ENCODE measurements around the gene XRRA1.

XRRA1 gene

GRCh38 chr11:74824285-74824982 is 124.5 kb downstream of the XRRA1 start:
- no peak for DNase-seq

DNA sequence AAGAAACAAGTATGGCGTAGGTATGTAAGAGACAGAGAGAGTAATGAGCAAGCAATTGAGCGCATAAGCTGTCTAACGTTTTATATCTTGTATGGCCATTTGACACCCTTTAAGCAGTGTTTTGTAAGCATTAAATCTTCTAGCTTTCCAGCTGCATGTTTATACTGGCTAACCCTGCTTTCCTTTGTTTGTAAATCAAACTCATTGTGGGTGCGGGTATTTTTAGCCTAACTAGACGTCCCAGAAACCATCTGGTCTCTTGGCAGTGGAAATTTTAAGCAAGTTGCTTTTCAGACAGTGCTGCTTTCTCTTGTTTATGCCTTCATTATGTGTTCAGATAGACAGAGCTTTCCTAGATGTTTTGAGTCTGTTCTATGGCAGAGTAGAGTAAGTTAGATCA is 126.7 kb downstream of the XRRA1 start:
- DNase-seq, result no peak

- no peak for DNase-seq
Observed at GRCh38 chr11:74820763-74821162, 128.1 kb downstream of the XRRA1 start.

DNA sequence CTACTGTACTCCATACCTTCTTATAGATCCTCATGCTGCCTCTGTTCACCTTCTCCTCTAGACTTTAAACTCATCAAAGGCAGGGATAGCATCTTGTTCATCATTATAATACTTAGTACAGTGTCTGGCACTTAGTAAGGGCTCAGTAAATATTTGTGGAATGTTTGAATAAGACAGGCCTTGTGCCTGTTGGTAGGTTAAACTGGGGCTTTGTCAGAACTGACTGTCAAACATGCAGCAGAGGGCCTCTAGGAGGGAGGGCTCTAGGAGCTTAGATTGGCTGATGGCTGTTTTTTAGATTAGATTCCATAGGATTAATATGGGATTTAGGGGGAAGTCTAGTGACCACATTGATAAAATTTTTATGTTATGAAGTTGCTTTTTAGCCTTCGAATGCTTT is 129.5 kb downstream of the XRRA1 start:
- no peak for DNase-seq

DNA sequence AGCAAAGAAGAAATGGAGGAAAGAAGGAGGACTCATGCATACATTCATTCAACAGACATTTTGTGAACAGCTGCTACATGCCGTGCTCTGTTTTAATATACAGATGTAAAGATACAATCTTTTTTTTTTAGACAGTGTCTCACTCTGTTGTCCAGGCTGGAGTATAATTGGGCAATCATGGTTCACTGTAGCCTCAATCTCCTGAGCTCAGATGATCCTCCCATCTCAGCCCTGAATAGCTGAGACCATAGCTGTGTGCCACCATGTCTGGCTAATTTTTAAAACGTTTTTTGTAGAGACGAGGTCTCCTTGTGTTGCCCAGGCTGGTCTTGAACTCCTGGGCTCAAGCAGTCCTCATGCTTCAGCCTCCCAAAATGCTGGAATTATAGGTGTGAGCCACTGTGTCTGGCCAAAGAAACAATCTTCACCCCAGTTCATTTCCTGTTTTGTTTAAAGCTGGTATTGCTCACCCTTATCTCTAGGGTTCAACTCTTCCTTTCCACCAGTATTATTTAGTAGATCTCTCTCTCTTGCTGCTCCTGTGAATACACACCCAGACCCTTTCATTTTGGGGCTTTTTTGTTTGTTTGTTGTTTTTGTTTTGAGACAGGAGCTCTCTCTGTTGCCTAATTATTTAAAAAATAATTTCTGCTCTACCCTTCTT is 130.5 kb downstream of the XRRA1 start:
- DNase-seq, result no peak

GRCh38 chr11:74816664-74817063 is 132.2 kb downstream of the XRRA1 start:
- no peak for DNase-seq

- no peak for DNase-seq
Observed at GRCh38 chr11:74815966-74816365, 132.9 kb downstream of the XRRA1 start.

GRCh38 chr11:74809801-74810200 is 139.1 kb downstream of the XRRA1 start:
- DNase-seq, result no peak

GRCh38 chr11:74806267-74806666 is 142.6 kb downstream of the XRRA1 start:
- no peak for DNase-seq

DNA sequence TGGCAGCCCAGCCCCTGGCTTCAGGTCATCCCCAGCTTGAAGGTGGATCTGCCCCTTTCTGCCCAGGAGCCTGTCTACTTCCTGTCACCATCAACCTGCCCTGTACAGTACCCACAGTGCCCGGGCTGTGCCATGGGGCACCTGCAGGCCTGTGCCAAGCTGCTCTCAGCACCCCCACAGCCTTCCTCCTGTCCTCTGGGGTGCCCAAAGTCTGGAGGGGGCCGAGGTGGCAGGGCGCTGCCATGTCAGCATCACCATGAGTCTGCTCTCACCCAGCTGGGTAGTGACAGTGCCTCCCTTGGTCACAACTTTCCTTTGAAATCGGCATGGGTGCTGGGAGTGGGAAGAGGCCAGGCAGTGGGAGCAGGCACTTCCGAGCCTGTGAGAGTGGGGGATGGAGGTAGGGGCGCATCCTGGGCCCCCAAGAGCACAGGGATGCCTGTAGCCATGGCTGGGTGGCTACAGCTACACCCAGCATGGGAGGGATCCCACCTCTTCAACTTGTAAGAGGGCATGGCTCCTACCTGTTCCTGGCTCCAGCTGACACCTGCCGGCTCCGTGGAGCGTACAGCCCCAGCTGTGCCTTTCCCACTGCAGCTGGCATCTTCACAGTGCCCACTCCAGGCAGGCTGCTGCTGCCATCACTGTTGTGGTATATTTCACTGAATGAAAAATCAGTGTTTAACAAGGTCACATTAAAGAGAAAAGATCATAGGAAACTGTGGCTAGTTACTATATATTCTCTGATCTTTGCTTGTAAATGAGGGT is 157.4 kb downstream of the XRRA1 start:
- DNase-seq, result no peak
